22Rv1 (cell line): ENCODE results near the gene IFNL2.

ENCODE experiments used
- H3K27ac ChIP-seq: fragments of 450-650 bp; 2 replicates; pipeline ENCODE4 v1.5.1; 2017
- ZFX ChIP-seq: fragments of 450-650 bp; IDR thresholded peaks from 2 replicates; pipeline ENCODE4 v1.6.1; 2017; ENCODE audit warnings: antibody characterized with exemption, borderline replicate concordance
- TF ChIP-seq, protein P1 (sequence below): fragments of 450-650 bp; IDR thresholded peaks from 2 replicates; pipeline ENCODE4 v1.5.1; 2017; ENCODE audit warnings: mild to moderate bottlenecking

The IFNL2 gene

GRCh38 chr19:39303373-39304184, 35.4 kb downstream of the IFNL2 start:
- TF ChIP-seq, protein P1, sequence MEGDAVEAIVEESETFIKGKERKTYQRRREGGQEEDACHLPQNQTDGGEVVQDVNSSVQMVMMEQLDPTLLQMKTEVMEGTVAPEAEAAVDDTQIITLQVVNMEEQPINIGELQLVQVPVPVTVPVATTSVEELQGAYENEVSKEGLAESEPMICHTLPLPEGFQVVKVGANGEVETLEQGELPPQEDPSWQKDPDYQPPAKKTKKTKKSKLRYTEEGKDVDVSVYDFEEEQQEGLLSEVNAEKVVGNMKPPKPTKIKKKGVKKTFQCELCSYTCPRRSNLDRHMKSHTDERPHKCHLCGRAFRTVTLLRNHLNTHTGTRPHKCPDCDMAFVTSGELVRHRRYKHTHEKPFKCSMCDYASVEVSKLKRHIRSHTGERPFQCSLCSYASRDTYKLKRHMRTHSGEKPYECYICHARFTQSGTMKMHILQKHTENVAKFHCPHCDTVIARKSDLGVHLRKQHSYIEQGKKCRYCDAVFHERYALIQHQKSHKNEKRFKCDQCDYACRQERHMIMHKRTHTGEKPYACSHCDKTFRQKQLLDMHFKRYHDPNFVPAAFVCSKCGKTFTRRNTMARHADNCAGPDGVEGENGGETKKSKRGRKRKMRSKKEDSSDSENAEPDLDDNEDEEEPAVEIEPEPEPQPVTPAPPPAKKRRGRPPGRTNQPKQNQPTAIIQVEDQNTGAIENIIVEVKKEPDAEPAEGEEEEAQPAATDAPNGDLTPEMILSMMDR = no peak
- TF ChIP-seq ZFX = no peak
- H3K27ac ChIP-seq = no peak overlapping the region

GRCh38 chr19:39304185-39304513, 36.0 kb downstream of the IFNL2 start:
- TF ChIP-seq ZFX = no peak
- TF ChIP-seq, protein P1 = no peak
- no peak overlapping the region for H3K27ac ChIP-seq

DNA sequence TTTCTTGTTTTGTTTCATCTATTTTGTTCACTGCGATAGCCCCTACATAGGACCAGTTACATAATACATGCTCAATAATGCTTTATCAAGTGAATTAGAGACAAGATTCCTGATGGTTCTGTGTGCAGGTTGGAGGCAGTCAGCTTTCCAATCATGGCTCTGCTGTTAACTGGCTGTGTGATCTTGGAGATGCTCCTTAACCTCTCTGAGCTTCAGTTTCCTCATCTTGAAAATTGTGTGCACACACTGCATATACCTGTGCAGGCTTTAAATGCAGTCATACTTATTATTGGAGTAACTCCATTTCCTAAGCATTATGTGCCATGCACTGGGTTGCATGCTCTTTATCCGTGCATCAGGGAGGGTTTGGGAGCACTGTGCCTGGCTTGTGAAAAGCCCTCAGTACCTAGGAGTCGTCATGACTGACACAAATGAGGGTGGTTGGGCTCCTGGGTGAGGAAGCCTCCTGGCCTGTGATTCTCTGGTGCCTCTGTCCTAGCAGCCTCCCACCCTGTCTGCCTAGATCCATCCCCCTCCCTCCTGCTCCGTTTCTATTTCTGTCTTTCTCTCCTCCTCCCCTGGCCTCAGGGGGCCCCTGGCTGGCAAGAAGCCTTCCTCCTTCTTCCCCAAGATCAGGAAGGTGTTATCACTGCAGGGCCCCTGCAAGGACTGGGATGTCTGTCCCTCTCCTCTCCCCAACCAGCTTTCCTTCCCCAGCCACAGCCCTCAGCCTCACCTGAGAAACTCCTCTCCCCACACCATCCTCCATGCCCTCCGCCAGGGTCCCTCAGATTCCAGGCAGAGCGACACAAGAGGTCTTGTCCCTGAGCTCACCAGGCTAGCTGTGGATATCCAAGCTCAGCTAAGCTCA, 36.7 kb downstream of the IFNL2 start:
- H3K27ac ChIP-seq = no peak overlapping the region
- TF ChIP-seq, protein P1 = no peak
- TF ChIP-seq ZFX = no peak

DNA sequence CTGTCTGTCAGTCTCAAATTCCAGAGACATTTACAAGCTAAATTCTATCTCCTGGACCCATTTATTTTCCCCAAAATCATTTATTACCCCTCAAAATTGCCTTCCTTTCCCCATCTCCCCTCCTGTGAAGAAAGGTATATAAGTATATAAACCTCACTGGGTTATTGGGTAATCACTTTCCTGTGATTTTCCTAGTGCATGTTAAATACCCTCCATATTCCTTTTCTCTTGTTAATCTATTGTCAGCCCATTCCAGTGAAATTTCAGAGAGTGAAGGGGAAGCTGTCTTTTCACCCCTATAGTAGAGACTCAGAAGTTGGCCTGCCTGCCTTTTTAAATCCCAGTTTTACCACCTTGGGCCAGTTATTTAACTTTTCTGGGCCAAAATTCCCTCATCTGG, 37.9 kb downstream of the IFNL2 start:
- TF ChIP-seq, protein P1 = no peak
- no peak for TF ChIP-seq ZFX
- H3K27ac ChIP-seq = no peak overlapping the region

DNA sequence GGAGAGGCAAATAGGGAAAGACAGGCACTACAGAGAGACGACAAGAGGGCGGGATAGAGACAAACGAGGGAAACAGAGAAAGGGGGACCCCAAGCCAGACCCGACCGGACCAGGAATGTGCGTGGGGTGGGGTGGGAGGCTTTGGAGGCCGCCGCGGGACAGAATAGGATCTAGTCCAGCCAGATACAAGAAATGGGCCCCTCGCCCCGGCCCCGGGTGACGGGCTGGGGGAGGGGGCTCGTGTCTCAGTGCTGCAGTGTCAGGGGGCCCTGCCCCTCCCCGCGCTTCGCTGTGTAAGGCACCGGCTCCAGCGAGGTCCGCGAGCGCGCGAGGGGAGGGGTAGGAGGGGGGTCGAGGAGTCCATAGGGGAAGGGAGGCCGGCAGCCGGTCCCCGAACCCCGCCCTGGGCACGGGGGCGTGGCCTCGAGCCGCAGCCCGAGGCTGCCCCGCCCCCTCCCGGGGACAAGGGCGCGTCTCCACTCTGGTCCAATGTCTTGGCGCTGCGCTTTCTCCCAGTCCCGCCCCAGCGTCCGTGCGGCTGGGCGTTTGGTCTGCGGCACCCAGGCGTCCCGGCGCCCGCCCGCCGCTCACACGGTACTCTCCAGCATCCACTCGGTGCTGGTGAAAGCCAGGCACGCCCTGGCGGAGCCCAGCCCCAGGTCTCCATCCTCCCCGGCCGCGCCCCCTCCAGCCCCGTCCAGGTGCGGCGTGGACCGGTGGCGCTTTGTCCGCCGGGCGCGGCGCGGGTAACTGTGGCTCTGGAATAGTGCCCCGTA, 39.0 kb downstream of the IFNL2 start:
- TF ChIP-seq, protein P1 = no peak
- no peak for TF ChIP-seq ZFX
- H3K27ac ChIP-seq = no peak overlapping the region

GRCh38 chr19:39307822-39308530, 39.8 kb downstream of the IFNL2 start:
- H3K27ac ChIP-seq = no peak overlapping the region
- no peak for TF ChIP-seq ZFX
- TF ChIP-seq, protein P1 = no peak
